ENCODE data around the gene KAZALD1. TPM values are rescaled to one million over a fixed set of nuclear protein-coding genes. Genes with fewer than 3 reads are reported as not detected.

Gene KAZALD1
- total RNA-seq, 4 donors from 2014 or later: 2.2 to 6.1 (median 2.7) TPM

DNA sequence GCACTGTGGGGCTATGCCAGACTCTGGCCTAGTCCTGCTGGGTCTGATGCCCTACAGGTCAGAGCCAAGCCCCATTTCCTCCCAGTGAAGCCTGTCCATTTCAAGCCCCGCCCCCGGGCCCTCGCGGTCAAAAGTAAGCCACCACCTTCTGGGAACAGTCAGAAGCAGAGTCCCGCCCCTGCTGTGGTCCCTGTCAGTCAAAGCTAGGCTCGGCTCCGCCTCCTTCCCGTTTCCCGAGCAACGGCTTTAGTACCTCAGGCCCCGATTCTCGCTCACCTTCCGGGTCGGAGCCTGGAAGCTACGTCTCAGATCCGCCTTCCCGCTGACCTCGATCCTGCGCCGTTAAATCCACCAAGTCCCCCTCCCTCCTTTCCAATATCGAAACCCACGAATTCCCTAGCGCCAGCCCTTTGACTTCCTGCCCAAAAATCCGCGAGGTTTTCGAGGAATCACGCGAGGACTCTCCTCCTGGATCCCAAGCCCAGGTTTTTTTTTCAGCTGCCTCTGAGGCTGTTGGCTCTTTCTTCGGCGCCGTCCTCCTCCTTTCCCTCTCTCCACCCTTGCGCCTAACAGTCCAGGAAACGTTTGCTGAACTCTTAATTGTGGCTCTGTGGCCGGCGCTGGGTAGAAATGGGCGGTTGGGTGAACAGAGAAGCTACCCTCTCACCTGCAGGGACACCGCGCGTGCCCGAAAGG lies 19.0 kb upstream of the KAZALD1 start:
- no peak overlapping the region for H3K4me3 ChIP-seq (ENCODE audit: low read depth, poor library complexity, severe bottlenecking)
- TF ChIP-seq POLR2A (IDR thresholded peaks at IDR 0.05): no peak
- TF ChIP-seq CTCF (IDR thresholded peaks at IDR 0.05): no peak
- DNase-seq (ENCODE audit: low spot score in 2 of 2): peak; percentile 97 to 99
- WGBS, 2 donors: 1 to 2% methylated on average over 40 of the region's 40 CpGs
- intact Hi-C loops (cut with DNase I; ENCODE audit: low total_unique reads): no loop called here

DNA sequence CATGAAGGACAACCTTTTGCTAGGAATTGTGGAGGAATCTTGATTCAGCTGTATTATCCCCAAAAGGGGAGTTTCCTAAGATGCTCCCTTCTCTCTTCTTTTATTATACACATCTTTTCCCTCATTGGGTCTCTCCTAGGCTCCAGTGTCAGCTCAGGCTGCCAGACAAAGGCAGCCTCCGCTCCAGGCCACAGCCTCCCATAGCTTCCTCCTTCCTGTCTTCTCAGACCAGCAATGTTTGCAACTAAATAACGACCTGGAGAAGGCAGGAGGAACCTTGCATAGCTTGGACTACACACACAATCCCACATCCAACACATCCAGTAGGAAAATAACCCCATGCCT lies 18.5 kb upstream of the KAZALD1 start:
- 13 to 18% methylated on average over 2 of the region's 2 CpGs for WGBS, 2 donors
- no peak overlapping the region for H3K4me3 ChIP-seq (ENCODE audit: low read depth, poor library complexity, severe bottlenecking)
- TF ChIP-seq CTCF (IDR thresholded peaks at IDR 0.05) (no peak), POLR2A (IDR thresholded peaks at IDR 0.05) (no peak)
- intact Hi-C loops (cut with DNase I; ENCODE audit: low total_unique reads): no loop called here
- DNase-seq (ENCODE audit: low spot score in 2 of 2): no peak

- no peak overlapping the region for H3K4me3 ChIP-seq (ENCODE audit: low read depth, poor library complexity, severe bottlenecking)
- TF ChIP-seq POLR2A (IDR thresholded peaks at IDR 0.05) (no peak), CTCF (IDR thresholded peaks at IDR 0.05) (no peak)
- WGBS, 2 donors: 88 to 94% methylated on average over 2 of the region's 2 CpGs
- no peak for DNase-seq (ENCODE audit: low spot score in 2 of 2)
- intact Hi-C loops (cut with DNase I; ENCODE audit: low total_unique reads): no loop called here
These were observed 17.7 kb upstream of the KAZALD1 start for GRCh38 chr10:101044117-101044516.

GRCh38 chr10:101046332-101047238 lies 15.2 kb upstream of the KAZALD1 start:
- no peak overlapping the region for H3K4me3 ChIP-seq (ENCODE audit: low read depth, poor library complexity, severe bottlenecking)
- DNase-seq (ENCODE audit: low spot score in 2 of 2): no peak
- WGBS, 2 donors: 41 to 43% methylated on average over 25 of the region's 25 CpGs
- intact Hi-C loops (cut with DNase I; ENCODE audit: low total_unique reads): no loop called here
- TF ChIP-seq POLR2A (IDR thresholded peaks at IDR 0.05) (no peak), CTCF (IDR thresholded peaks at IDR 0.05) (no peak)

DNA sequence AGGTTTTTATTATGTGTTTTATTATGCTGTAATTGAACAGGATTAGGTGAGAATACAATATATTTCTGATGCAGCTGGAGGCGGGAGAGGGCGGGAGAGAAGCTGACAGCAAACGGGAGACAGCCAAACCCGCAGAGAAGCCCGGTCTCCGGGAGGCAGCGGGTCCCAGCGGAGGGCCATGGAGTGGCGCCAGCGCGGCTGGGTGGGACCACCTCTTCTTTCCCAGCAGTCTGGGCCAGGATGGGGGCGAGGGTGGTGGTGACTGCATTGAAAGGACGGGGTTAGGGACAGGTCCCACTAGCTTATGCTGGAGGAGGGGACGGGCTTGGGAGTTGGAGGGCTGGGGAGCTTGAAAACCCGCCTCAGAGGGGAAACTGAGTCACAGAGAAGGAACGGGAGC lies 14.5 kb upstream of the KAZALD1 start:
- no peak for DNase-seq (ENCODE audit: low spot score in 2 of 2)
- TF ChIP-seq CTCF (IDR thresholded peaks at IDR 0.05): no peak
- TF ChIP-seq POLR2A (IDR thresholded peaks at IDR 0.05): no peak
- intact Hi-C loops (cut with DNase I; ENCODE audit: low total_unique reads): no loop called here
- WGBS, 2 donors: 27 to 35% methylated on average over 16 of the region's 16 CpGs
- H3K4me3 ChIP-seq (ENCODE audit: low read depth, poor library complexity, severe bottlenecking): no peak overlapping the region

All from lower leg skin (tissue), 4 donors.